NCI-H345 (cell line): Measurements from ENCODE around the gene GTF3C2.

Source experiments
- DNase-seq: peaks from one replicate; lab custom pipeline; 2025; lab: John Stamatoyannopoulos, UW

The GTF3C2 gene

GRCh38 chr2:27356382-27357181 lies at the start of gene GTF3C2:
GTF3C2 (minus strand) TSS chr2:27356764; CDS start chr2:27343554, 13,210 bp downstream.
- peak; percentile 97 for DNase-seq

DNA sequence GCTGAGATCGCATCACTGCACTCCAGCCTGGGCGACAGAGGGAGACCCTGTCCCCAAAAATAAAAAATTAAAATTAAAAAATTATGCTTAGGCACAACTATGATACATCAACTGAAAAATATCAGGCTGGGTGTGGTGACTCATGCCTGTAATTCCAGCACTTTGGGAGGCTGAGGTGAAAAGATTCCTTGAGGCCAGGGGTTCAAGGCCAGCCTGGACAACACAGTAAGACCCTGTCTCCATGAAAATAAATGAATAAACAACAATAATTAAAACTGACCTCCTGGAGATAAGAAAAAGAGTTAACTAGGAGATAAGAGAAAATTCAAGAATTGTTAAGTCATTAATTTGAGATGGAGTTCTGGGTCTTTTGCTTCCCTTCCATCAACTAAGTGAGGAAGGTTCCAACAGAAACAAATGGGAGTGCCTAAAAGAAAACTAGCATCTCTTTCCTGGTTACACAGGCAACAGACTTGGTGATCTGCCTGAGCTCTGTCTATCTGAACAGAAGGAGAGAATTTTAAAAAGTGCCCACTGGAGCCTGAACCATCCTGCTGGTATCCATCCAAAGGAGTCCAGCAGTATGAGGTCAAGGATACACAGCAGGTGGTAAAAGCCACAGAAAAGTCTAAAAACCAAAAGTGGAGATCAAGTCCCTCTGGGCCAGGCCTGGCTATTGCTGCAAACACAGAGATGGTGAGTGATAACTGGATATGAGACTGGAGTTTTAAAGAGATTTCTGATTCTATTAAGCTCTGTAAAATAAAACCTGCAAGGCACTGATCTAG lies 44.0 kb upstream of the GTF3C2 start:
- DNase-seq: no peak

GRCh38 chr2:27398962-27399361 lies 42.4 kb upstream of the GTF3C2 start:
- DNase-seq: no peak

DNA sequence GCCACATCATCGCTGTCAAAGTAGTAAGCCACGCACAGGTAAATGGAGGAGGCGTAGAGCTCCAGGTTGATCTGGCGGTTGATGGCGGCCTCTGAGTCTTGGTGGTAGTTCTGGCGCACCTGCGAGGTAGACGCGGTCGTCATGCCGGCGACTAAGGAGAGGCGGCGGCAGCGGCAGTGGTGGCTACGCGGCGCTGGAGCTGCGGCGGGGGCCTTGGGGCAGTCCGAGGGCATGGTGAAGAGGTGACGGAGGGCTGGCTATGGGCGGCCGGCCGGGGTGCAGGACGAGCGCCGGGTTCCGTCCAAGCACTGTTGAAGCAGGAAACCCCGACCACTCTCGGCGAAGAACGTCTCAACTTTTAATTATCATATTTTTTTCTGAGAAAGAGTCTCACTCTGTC lies 36.7 kb upstream of the GTF3C2 start:
- DNase-seq: no peak

DNA sequence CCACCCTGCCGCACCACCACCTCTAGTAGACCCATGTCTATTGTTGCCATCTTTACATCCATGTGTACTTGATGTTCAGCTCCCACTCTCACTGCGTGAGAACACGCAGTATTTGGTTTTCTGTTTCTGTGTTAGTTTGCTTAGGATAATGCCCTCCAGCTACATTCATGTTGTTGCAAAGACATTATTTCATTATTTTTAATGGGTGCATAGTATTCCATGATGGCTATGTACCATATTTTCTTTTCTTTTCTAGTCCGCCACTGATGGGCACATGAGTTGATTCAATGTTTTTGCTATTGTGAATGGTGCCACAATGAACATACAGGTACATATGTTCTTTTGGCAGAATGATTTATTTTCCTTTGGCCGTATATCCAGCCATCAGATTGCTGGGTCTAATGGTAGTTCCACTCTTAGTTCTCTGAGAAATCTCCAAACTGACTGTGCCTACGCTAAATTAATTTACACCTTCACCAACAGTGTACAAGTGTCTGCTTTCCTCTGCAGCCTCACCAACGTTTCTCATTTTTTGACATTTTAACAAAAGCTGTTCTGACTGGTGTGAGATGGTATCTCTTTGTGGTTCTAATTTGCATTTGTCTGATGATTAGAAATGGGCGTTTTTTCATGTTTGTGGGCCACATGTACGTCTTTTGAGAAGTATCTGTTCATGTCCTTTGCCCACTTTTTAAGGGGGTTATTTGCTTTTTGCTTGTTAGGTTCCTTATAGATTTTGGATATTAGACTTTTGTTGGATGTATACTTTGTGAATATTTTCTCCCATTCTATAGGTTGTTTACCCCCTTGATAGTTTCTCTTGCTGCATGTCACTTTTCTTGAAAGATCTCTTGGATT lies 34.5 kb upstream of the GTF3C2 start:
- DNase-seq: no peak

GRCh38 chr2:27381577-27382181 lies 25.1 kb upstream of the GTF3C2 start:
- DNase-seq: no peak

DNA sequence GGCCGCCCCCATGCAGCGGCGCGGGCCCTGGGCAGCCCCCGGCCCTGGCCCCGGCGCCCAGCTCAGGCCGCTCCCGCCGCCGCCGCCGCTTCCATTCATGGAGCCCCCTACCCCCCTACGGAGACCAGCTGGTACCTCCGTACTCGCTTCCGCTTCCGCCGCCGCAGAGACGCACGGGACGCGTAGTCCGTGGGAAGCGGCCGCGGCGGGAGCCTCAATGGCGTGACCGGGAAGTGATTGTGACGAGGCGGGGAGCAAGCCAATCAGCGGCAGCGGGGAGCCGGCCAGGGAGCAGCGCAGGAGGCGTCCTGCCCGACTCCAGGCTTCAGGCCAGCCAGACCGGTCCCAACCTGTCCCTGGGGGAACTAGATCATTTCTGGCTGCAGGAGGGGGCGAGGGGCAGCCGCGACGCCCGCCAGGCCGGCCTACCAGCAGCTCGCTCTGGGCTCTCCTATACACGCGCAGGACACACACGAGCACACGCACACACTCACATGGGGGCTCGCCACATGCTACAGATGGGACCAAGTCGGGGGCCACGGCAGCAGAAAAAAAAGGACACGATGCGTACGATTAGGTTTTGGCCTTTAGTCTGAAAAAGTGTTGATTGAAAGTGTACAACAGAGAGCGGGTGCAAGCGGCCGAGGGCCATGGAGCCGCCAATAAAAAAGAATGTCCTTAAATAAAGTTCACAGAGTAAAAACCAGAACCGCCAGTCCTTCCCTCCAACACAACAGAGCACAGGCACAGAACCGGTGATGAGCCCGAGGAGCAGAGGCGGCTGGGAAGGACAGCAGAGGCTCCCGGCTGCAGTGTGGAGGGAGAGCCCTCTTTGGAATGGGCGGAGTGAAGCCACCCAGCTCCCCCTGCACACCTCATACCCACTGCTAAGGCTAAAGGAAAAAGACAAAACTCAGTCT lies 24.3 kb upstream of the GTF3C2 start, which contains the start of gene ZNF513:
TSS of gene ZNF513 (minus strand) at position 109 of the 920 bp plus-strand sequence. CDS start 208 bp downstream, outside the sequence.
- peak; percentile 98 for DNase-seq

DNA sequence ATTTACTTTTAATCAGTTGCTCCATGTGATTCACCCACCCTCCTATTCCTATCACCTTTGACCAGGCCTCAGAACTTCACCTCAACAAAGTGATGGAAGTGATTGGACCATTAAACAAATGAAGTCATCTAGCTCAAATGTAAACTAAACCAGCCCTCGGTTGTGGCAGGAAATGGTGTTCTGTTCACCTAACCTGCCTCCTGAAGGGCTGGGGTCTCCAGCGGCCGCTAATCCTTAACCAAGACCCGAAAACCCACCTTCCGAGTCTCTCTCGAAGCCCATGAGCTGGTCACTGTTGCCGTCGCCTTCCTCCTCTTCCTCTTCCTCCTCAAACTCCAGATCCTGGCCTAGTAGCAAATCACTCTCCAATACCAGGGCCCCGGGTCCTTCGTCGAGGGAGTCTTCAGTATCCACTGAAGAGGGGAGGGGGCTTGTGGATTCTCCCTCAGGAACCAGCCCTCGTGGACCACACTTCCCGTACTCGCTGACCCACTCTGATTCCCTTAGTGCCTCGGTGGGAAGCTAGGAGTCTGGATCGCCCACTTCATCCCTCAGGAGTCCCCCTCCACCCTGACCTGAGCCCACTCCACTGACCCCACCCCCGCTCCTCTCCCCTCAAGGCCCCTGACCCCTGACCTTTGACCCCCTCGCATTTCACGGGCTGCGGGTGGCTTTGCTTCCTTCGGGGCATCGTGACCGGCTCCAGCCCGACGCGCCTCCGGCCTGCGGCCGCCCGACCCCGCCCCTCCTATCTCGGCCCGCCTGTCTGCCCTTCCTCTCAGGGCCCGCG lies 23.5 kb upstream of the GTF3C2 start:
- peak; percentile 65 for DNase-seq

- no peak for DNase-seq
These were observed 22.8 kb upstream of the GTF3C2 start for GRCh38 chr2:27379383-27379835.

DNA sequence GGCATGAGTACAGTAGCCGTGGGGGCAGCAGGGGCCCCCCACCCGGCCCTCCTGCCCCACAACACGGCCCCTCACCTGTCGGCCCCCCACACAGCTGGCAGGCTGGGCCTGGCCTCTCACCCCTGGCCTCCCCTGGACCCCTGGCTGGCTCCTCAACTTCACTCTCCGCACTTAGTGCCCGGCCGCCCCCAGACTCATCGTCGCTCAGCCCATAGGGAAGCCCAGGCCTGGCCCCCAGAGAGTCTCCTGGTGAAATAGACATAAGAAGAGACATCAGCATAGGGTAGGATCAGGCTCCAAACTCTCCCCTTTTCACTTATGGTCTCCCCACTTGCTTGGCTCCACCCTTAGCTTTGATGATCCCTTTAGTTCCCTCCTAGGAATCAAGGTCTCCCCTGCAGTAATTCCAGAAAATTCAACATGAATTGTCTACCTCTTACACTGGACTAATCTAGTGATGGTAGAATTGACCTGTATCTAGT lies 22.3 kb upstream of the GTF3C2 start:
- DNase-seq: no peak

- no peak for DNase-seq
These were observed 21.7 kb upstream of the GTF3C2 start for GRCh38 chr2:27378096-27378808.

- no peak for DNase-seq
These were observed 21.1 kb upstream of the GTF3C2 start for GRCh38 chr2:27377618-27378095.

DNA sequence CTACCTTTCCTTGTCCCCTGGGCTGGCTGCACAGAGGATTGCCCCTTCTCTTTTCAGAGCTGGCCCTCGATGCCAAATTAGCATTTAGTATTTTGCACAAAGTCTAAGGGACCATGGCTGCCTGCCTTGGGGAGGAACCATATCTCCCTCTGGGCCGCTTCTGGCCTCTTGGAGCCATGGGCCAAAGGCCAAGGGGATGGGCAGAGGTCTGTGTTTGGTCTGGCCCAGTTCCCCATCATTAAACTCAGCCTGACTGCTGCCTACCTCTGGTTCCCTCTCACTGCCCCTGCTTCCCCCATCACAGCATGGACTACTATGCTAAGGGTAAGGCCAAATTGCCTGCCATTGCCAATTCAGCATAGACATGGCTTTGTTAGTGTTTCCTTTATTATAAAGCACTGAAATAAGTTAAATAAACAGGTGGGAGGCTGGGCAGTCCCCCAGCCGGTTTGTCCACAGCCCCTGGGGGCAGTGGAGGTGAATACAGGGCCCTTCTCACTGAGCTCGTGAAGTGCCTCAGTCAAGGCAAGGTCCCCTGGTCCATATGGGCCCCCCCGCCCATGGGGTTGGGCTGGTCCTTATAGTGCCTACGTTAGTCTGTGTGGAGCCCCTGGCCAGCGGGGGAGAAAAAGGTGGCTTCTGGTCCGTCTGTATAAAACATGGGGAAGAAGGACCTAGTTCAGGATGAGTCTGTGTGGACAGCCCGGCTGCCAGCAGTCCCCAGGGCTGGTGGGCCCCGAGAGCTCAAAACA lies 20.5 kb upstream of the GTF3C2 start:
- DNase-seq: no peak

DNA sequence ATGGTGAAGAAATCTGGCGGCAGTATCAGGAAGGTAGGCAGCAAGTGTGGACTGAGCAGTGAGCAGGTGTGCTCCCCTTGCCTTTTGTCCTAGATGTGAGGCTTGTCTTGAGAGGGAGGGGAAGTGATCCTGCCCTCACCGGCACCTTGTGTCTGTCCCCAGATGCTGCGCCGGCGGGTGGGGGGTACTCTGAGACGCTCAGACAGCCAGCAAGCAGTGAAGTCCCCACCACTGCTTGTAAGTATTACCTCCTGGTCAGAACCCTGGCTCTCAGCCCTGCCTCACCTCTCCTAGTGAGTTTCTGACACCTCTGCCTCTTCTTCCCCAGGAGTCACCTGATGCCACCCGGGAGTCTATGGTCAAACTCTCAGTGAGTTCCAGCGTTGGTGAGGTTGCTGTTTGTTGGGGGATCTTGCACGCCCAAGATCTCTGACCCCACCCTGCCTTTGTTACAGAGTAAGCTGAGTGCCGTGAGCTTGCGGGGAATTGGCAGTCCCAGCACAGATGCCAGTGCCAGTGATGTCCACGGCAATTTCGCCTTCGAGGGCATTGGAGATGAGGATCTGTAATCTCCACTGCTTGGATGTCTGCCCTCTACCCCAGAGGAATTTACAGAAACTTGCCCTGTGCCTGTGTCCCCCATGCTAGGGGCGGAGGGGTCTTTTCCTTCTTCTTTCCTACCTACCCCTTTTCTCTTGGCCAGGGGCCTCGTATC lies 19.7 kb upstream of the GTF3C2 start:
- DNase-seq: no peak

DNA sequence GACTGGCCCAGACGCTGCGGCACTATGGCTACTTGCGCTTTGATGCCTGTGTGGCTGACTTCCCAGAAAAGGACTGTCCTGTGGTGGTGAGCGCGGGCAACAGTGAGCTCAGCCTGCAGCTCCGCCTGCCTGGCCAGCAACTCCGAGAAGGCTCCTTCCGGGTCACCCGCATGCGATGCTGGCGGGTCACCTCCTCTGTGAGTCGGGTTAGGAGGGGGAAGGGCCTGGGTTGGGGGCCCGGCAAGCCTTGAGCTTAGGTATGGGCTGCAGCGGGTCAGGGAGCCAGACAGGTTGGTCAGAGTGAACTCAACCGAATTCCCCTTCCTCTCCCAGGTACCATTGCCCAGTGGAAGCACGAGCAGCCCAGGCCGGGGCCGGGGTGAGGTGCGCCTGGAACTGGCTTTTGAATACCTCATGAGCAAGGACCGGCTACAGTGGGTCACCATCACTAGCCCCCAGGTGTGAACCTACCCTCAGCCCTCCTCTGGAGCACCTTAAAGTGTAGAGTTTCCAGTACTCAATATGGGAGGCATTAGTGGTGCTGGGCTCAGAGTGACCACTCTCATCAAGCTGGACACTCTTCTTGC lies 19.0 kb upstream of the GTF3C2 start:
- DNase-seq: no peak

DNA sequence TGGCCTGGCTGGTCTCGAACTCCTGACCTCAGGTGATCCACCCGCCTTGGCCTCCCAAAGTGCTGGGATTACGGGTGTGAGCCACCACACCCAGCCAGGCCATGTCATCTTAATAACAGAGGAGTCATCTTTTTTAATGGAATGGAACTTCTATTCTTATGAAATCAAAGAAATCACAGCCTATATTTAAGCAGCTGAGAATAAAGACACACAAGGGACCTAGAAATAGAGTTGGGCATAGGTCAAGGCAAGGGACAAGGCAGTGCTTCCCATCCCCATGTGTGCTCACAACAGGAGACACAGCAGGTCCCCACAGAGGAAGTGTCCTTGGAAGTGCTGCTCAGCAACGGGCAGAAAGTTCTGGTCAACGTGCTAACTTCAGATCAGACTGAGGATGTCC lies 17.0 kb upstream of the GTF3C2 start:
- DNase-seq: no peak

GRCh38 chr2:27372937-27373336 lies 16.4 kb upstream of the GTF3C2 start:
- DNase-seq: no peak
